CD4-positive, alpha-beta T cell treated with Interleukin-4 for 4 hours (primary cell): ENCODE measurements around the gene ITPK1.

Experiments
- DNase-seq: peaks from one replicate; pipeline ENCODE4 v3.0.0-alpha.2; 2020

ITPK1 gene

DNA sequence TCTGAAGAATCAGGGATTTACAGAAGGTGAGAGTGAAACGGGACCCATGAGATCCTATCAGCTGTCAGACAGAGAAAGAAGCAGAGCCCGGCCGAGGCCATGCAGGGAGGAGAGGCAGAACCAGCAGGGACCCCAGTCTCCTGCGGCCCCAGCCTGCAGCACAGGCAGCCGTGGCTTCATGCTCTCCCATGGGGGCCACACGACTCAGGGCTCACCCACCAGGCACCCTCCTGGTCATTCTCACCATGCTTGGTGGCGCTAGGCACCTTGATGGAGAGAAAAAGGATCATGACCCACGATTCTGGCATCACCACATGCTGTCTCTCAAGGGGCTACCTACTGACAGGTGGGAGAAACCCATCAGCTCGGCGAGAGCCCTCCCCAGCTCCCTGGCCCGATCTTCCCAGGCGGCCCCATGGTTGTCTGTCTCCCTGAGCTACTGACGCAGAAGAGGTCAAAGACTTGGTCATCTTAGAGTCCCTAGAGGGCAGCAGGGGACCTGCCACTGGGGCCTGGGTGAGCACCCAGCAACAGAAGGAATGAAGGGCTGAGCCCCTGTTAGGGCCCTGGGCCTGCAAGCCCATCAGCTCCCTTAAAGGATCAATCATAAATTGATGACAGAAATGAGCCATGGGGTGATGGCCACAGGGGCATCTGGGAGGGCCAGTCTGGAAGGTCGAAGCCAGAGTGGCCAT lies 58.0 kb downstream of the ITPK1 start:
- DNase-seq: no peak

DNA sequence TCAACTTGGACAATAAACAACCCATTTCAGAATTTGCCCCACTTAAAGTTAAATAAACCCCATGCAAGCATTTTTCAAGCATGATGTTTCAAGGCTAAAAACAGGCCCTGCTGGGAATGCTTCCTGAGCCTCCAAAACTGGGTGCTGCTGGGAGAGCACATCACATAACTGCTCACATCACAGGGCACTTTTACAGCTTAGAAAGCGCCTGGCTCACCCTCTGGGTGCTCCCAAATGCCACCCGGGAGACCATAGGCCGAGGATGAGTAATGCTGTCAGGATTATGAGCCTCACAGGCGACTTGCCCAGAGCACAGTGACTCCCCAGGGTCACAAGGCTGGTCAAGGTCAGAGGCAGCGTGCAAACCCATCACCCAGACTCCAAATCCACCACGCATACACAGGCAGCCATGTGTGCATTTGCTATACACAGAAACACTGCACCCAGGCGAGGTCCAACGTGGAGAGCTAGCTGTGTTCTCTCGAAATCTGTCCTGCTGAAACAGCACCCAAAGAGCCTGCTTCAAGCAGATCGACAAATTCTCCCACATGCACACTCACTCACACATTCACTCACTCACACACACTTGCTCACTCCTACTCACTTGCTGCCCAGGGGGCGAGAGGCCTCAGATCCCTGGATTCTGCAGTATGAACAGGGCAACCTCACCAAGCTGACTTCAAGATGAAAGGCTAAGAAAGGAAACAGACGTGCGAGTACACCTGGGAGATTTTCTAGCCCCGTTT lies 58.7 kb downstream of the ITPK1 start:
- DNase-seq: no peak

DNA sequence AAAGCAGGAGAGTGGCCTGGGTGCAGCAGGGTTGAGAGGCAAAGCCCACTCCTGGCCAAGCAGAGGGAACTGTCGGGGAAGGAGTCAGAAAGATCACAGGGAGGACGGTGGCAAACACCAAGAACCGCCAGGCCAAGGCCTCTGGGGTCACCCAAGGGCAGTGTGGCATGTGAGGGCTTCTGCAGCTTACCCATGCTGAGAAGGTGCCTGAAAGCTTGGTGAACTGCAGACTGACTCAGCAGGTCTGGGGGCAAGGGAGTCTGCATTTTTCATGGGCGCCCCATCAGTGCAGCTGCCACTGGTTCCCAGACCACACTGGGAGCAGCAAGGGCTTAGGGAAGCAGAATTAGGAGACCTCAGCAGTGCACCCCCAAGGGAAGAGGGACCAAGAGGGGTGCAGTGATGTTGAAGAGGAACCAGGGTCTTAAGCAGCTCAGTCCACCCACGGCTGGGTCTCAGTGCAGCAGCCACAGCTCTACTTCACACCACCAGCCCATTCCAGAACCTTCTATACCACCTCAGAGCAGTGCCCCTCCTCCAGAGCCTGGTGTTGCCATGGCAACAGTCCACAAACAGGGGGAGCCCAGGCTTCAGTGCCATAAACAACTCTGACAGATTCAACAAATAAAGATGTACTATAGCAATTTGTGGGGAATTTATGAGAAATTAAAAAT lies 59.4 kb downstream of the ITPK1 start:
- peak; percentile 36 for DNase-seq

DNA sequence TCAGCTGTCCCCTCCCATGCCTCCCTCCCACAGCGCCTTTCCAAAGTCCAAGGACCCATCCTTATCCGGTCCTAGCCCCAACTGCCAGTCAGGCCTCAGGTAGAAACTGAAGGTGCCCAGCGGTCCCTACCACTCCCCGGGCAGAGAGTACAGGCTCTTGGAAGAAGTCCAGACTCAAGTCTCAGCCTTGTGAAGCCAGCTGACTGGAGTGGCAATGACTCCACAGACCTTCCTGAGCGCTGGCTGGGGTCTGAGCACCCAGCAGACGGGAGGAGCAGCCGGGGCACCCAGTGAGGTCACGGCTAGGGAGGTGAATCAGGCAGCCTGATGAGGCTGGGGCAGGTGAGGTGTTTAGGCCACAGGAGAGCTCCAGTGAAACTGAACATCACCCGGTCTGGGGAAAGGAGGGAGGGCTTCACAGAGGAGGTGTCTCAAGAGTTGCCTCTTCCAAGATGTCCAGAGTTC lies 60.0 kb downstream of the ITPK1 start:
- no peak for DNase-seq

DNA sequence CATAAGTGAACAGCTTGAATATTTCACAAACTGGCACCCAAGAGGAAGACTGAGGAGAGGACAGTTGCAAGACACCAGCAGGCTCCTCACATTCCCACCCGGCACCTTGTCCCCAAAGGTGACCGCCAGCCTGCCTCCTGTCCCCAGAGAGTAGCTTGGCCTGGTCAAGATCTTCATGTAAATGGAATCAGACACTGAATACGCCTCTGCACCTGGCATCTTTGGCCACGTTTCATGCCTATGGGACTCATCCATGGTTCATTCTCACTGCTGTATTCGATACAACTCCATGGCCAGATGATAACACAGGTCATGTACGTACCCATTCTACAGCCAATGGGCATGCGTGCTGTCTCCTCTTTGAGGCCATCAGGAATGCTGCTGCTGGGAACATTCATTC lies 60.8 kb downstream of the ITPK1 start:
- no peak for DNase-seq

DNA sequence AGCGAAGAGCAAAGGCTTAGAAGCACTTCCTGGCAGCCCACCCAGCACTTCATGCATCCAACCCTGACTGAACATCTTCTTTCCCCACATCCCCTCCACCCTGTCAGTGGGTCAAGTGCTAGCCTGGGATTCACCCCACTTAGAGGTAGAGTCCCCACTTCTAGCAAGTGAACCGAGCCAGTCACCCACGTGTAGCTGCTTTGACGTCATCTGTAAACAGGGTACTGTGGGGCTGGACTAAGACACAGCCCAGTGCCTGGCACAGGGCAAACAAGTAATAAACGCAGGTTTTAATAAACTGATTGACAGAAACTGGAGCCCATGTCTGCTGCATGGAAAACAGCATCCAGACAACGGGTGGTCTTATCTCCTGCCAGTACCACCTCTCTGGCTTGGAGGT lies 61.7 kb downstream of the ITPK1 start:
- no peak for DNase-seq

DNA sequence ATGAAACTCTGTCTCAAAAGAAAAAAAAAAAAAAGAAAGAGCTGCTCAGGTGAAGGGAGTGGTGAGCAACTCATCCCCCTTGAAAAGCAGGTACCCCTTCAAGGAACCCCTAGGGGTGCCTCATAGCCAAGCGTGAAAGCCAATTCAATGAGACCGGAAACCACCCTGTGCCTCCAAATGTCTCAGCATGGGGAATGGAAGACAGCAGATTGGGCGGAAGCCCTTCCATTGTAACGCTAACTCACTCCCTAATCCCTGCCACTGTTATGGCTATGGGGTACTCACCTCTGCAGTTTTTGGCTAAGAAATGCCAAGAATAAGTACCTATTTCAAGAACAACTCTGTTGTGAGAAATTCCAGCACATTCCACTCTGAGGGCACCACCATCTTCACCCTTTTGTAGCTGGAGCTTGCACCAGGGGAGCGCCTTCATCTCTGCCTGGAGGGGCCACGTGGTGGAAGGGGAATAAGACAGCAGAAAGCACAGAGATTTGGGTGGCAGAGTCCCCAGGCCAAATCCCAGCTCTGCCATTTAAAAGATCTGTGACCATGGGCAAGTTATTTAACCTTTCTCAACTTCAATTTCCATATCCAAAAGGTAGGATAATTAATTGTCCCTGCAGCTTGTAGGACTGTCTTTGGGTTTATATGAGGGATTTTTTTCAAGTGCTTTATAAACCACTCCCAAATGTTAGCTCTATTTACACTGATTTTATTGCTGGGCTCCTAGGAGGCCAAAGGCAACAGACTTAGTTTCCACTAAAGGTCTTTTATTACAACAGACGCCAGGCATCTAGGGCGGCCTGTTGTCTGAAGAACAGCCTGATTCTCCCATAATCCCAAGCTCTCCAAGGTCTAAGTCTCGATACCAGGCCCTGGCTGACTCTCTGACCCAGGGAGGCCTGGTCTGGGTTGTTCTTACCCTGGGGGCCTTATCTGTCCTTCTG lies 63.9 kb downstream of the ITPK1 start:
- no peak for DNase-seq

DNA sequence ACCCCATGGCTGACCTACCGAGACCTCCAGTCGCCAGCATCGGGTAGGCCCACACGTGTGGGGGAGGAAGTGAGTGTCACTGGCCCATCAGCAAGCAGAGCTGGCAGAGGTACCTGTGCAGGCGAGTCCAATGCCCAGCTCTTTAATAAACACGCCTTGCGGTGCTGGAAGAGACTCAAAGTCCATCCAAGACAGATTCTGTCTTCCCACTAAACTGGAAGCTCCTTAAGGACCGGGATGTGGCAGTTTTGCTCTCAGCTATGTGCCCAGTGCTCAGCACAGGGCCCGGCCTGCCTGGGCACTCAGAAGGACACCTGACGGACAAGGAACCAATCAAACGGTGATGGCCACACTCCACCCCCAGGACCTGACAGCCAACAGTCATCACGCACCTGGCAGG lies 65.0 kb downstream of the ITPK1 start:
- no peak for DNase-seq

DNA sequence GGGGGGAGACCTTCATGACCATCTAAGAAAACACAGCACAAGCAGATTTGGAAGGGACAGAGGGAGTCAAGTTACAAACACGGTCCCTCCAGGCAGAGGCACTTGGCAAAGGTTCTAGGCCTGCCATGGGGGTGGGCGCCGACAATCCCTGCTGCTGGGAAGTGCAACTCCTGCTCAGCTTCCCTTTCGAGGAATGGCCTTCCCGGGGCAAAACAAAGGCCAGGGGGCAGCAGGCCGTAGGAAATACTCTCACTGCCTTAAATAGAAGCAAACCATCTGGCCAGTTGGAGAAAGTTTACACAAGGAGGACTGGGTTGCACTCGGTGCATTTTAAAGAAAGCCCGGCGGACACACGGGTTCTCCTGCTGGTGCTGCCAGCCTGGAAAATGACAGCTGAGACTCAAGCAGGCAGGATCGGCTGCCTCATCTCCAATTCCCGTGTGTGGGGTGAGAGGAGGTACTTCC lies 65.8 kb downstream of the ITPK1 start:
- DNase-seq: no peak

DNA sequence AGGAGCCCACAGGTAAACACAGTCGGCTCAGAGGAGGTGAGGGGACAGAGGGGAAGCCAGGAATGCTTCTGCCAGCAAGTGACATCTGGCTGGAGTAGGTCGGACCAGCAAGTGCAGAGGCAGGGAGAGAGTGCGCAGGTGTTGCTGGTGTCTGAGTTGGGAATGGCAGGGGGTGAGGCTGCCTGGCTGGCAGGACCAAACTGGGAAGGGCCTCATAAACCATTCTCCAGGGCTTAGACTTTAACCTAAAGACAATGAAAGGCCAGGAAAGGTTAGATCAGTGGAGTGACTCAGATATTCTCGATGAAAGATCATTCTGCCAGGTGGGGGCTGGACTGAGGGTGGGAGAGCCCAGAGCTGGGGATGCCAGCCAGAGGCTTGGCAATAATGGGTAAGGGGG lies 66.4 kb downstream of the ITPK1 start:
- DNase-seq: no peak

DNA sequence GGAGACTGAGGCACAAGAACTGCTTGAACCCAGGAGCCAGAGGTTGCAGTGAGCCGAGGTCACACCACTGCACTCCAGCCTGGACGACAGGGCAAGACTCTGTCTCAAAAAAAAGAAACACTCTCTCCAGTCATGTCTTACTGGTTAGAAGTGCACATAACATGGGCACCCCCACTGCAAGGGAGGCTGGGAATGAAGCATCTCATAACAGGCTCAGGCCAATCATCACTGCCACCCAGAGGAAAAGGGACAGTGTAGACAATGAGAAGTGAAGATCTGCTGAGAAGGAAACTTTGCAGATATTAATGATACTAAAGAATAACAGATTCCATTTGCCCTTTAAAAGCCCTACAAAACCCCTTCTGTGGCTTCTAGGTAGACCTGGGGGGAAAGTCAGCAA lies 66.9 kb downstream of the ITPK1 start:
- DNase-seq: no peak

DNA sequence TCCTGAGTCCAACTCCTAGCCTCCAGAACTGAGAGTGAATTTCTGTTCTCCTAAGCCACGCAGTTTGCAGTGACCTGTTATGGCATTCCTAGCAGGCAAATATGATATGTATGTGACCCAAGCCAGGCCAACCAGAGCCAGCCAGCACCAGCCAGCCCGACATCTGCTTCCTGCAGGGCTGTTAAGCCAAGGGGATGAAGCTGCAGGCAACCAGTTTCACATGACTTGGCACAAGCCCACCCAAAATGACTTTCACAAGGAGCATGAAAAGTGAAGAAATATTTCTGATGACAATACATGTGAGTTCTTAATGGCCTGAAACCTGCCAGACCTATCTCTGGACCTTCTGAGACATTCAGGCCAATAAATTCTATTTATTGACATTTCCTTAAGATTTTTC lies 68.1 kb downstream of the ITPK1 start:
- no peak for DNase-seq

DNA sequence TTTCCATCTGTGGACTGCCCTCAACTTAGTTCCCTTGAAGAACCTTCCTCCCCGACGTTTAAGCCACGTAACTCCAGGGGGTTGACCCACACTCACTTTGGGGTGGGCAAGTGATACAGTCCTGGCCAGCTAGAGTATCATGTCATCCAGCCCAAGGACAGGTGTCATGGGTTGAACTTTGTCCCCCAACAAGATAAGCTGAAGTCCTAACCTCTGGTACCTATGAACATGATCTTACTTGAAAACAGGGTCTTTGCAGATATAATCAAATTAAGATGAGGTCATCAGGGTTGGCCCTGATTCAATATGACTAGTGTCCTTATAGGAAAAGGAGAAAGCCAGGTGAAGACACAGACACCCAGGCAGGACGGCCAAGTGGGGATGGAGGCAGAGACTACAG lies 68.6 kb downstream of the ITPK1 start:
- DNase-seq: no peak

DNA sequence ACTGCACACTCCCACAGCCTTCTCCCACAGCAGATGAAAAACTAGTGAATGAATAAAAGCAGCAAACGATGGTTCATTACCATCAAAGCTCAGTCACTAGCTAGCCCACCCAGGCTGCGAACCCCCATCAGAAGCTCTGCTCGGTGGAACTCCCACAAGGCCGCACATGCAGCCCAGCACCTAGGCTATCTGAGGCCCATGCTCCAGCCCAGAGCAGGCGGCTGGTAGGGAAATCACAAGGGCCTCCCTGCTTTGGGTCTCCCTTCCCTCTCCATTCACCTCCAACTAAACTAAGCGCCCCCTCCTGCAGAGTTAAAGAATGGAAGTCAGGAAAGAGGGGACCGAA lies 69.0 kb downstream of the ITPK1 start:
- DNase-seq: no peak

DNA sequence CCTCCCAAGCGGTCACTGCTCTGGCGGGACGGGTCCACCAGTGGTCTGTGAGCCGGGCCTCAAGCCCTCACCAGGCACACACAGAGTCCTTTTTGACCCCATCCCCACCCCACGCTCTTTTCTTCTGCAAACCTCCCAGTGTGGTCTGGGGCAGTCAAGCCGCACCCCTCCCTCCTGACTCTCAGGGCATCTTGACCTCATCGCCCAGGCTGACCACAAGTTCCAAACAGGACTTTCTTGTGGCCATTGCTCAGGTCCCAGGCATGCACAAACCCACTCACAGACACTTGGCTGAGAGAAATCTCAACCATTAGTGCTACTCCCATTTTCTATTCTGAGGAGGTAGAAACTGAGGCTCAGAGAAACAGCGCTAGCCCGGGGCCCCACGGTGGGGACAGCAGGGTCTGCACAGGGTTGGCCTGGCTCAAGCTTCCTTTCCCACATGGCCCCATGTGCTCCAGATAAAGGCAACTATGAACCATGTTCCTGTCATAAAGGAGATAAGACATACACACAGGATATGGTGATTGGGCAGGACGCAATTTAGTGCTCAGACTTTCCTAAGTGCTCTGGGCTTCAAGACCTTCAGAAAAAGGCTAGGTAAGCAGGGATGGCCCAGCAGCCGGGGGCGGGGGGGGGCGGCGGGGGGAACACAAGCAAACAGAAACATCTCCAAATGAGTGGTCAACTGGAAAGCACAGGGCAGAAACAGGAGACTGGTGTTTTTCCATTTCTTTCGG lies 69.6 kb downstream of the ITPK1 start:
- no peak for DNase-seq

DNA sequence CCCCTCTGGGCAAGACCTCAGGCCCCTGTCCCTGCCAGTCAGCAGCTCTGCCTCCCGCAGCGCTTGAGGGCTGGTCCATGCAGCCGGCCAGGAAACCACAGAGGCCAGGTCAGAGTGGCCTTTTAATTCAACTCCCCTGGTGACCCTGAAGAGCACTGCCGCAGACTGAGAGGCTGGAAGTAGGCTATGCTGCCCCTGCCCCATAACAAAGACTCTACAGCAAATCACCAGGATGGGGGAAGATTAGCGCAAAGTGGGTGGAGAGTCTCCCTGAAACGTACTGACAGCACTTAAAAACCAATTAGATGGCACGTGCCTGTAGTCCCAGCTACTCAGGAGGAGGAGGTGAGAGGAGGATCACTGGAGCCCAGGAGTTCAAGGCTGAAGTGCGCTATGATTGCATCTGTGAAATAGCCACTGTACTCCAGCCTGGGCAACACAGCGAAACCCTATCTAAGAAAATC lies 70.5 kb downstream of the ITPK1 start:
- no peak for DNase-seq

DNA sequence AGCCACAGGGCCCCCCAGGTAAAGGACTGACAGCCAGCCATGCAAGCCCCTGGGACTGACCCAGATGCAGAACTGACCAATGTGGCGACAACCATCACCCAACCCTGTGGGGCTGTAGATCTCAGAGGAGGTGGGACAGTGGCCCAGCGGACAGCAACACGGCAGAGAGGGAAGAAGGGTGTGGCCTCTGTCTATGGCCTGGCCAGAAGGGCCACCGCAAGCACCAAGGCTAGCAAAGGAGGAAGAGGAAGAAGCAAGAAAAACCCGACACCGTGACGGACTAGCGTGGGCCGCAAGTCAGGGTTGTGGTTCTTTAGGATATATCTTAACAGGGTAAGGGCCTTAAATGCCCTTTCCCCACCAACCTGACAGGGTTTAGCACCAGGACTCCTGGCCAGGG lies 71.2 kb downstream of the ITPK1 start:
- no peak for DNase-seq

DNA sequence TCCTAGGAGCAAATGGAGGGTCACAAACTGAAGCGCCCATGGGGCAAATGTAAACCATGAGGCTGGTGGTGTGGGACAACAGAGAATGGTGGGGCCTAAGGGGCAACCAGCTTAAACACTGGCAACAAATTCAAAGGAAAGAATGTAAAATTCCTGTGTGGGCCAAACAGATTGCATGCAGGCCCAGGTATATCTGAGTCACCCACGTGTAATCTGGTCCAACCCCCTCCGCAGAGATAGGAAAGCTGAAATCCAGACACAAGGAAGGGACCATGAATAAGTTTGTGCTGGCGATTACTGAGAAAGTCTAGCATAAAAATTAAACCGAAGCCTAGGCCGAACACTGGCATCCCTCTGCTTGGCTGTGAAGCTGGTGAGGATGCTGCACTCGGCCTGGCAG lies 71.6 kb downstream of the ITPK1 start:
- DNase-seq: no peak

DNA sequence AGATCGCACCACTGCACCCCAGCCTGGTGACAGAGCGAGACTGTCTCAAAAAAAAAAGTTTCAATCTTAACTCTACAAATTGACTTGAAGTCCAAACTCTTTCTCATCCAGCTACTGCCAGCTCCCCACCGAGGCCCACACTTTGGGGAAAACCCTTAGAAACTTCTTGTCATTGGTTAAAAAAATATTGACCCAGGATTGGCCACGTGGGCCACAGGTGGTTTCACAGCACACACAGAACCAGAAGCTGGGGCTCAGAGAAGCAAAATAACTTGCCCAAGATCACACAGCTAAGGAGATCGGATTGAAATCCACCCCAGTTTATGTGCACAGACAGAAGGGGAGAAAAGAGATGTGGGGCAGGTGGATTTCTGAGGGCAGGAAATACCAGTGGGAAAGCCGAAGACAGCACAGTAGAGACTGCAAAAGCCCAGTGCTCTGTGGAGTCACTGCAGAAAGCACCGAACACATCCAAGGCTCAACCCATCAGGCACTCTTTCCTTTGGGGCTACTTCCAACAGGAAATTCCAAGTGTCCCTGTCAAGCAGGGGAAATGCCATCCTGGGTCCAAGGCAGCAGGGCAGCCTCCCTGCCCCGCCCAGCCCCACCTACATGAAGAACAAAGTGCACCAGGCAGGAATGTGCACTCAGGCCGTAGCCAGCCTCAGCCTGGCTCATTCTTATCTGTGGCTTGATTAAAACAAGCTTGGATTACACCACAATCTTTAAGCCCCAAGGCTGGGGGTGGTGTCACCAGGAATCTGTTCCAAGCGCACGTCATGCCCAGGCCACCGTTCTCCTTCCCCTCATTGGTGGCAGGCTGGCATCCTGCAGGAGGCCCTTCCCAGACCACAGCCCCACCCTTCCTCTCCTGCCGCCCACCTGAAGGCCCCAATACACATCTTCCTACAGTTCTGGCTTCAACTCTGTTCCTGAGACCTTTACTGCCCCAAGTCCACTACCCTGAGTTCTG lies 72.5 kb downstream of the ITPK1 start:
- no peak for DNase-seq

DNA sequence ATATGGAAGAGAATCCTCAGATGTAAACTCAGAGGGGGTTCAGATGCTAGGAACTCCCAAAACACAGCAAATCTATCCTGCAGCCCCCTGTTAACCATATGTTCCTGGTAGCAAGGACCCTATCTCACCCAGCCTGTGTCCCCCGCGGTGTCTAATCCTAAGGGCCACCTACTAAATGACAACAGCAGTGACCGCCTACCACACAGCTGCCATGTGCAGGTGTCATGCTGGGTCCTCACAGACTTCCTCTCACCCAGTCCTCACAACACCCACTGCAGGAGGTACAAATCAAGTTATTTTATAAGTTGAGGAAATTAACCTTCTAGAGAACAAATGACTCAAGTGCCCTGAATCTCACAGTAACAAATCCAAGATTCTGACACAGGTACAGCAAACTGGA lies 73.9 kb downstream of the ITPK1 start:
- DNase-seq: no peak

DNA sequence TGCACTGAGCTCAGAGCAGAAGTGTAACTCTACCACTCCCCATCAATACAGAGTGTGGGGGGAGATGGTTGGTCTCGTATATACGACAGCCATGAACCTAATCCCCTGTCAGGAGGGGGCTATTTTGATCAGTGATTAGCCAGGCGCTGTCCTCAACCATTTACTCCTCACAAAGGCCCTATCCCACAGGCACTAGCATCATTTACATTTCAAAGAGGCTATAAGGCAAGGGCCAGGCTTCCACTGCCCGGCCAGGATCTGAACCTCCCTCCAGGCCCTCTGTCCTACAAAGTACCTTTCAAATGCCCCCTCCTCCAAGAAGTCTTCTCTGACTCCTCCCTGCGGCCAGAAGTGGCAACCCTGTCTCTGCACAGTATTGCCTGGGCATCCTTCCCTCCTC lies 74.7 kb downstream of the ITPK1 start:
- DNase-seq: no peak
